Epithelial cell of esophagus (primary cell): Measurements from ENCODE around the gene MAGI2.
A peak's percentile ranks its signal among the peaks of the same experiment; 100 is the strongest.

Experiments
- DNase-seq: peaks from one replicate; pipeline ENCODE4 v3.0.0; 2010; ENCODE audit warnings: low read depth
- H3K4me3 ChIP-seq: 2 replicates; pipeline ENCODE4 v1.5.1; 2011; ENCODE audit warnings: mild to moderate bottlenecking, low read length, control low read depth
- CTCF ChIP-seq: IDR thresholded peaks from 2 replicates; pipeline ENCODE4 v1.5.1; 2011; ENCODE audit warnings: low read depth, mild to moderate bottlenecking, low read length, control low read depth, inconsistent platforms; ENCODE audit not compliant: insufficient read depth; ENCODE audit errors: missing control alignments

Gene MAGI2

GRCh38 chr7:79400222-79400621 is 53.2 kb downstream of the MAGI2 start:
- H3K4me3 ChIP-seq = no peak overlapping the region
- no peak for DNase-seq
- no peak for TF ChIP-seq CTCF

- TF ChIP-seq CTCF = no peak
- H3K4me3 ChIP-seq = no peak overlapping the region
- no peak for DNase-seq
These were observed 55.2 kb downstream of the MAGI2 start for GRCh38 chr7:79398138-79398749.

GRCh38 chr7:79386688-79387422 is 66.6 kb downstream of the MAGI2 start:
- no peak for TF ChIP-seq CTCF
- H3K4me3 ChIP-seq = no peak overlapping the region
- peak; percentile 37 for DNase-seq

- no peak for DNase-seq
- TF ChIP-seq CTCF = no peak
- H3K4me3 ChIP-seq = no peak overlapping the region
These were observed 71.5 kb downstream of the MAGI2 start for GRCh38 chr7:79381921-79382320.

- no peak for TF ChIP-seq CTCF
- no peak for DNase-seq
- H3K4me3 ChIP-seq = no peak overlapping the region
These were observed 76.4 kb downstream of the MAGI2 start for GRCh38 chr7:79377097-79377496.

GRCh38 chr7:79376299-79377025 is 77.0 kb downstream of the MAGI2 start:
- TF ChIP-seq CTCF = no peak

More at GRCh38 chr7:79376299-79377025, 77.0 kb downstream of the MAGI2 start:
- H3K4me3 ChIP-seq = no peak overlapping the region
- DNase-seq = no peak
